ENCODE measurements around the gene KRTAP10-12. TPM values are rescaled to one million over a fixed set of nuclear protein-coding genes. Genes with fewer than 3 reads are reported as not detected.

The KRTAP10-12 gene
- total RNA-seq, 4 donors from 2014 or later, result not detected

GRCh38 chr21:44734026-44734745 is 37.2 kb downstream of the KRTAP10-12 start:
- TF ChIP-seq, protein P1, sequence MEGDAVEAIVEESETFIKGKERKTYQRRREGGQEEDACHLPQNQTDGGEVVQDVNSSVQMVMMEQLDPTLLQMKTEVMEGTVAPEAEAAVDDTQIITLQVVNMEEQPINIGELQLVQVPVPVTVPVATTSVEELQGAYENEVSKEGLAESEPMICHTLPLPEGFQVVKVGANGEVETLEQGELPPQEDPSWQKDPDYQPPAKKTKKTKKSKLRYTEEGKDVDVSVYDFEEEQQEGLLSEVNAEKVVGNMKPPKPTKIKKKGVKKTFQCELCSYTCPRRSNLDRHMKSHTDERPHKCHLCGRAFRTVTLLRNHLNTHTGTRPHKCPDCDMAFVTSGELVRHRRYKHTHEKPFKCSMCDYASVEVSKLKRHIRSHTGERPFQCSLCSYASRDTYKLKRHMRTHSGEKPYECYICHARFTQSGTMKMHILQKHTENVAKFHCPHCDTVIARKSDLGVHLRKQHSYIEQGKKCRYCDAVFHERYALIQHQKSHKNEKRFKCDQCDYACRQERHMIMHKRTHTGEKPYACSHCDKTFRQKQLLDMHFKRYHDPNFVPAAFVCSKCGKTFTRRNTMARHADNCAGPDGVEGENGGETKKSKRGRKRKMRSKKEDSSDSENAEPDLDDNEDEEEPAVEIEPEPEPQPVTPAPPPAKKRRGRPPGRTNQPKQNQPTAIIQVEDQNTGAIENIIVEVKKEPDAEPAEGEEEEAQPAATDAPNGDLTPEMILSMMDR (IDR thresholded peaks at IDR 0.05; ENCODE audit: low read depth), result no peak

- TF ChIP-seq, protein P1 (IDR thresholded peaks at IDR 0.05; ENCODE audit: low read depth), result no peak
Observed at GRCh38 chr21:44734841-44735240, 37.9 kb downstream of the KRTAP10-12 start.

GRCh38 chr21:44735821-44736220 is 38.8 kb downstream of the KRTAP10-12 start:
- TF ChIP-seq, protein P1 (IDR thresholded peaks at IDR 0.05; ENCODE audit: low read depth), result no peak

DNA sequence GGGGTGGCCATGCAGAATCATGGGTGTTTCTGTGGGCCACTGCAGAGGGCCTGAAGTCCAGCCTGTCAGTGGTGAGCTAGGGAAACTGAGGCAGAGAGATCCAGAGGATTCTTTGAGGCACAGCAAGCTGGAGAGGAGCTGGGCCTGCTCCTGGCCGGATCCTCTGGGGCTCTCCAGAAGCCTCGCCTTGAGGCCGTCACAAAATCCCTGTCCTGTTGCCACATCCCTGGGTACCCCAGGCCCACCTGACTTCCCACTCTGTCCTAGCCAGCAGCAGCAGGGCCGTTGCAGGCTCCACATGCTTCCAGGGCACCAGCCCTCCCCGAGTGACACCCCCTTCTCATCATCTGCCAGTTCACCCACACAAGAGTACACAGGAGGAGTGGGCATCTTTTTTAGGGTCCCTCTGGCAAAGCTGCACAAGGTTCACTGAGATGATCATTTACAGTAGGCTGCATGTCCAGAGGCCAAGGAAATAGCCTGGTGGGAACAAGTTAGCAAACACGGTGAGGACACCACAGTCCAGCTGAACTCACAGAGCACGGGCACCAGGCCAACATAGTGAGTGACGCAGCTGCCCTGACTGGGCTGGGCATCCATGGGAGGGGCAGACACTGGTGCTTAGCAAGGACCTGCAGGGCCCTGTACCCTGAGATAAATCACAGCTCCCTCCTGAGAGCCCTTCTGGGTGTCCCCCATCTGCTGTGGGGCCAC is 39.5 kb downstream of the KRTAP10-12 start:
- TF ChIP-seq, protein P1 (IDR thresholded peaks at IDR 0.05; ENCODE audit: low read depth), result no peak

- TF ChIP-seq, protein P1 (IDR thresholded peaks at IDR 0.05; ENCODE audit: low read depth), result no peak
Observed at GRCh38 chr21:44737706-44738354, 40.9 kb downstream of the KRTAP10-12 start.

GRCh38 chr21:44738621-44739020 is 41.6 kb downstream of the KRTAP10-12 start:
- TF ChIP-seq, protein P1 (IDR thresholded peaks at IDR 0.05; ENCODE audit: low read depth), result no peak

DNA sequence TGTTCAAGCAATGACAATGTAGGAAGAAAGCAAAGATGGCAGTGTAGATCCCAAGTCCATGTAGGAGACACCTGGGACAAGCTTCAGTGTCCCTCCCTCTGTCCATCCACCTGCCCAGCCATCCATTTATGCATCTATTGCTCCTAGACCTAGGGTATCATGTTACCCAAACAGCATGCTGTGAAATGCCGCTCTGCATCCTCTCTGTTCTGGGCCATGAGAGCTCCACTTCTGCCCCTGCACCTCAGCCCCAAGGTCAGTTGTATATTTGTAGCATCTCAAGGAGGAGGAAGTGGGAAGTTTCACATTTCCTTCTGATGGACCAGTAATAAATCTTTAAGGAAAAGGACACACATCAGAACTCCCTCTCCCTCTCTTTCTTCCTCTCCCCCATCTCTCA is 42.3 kb downstream of the KRTAP10-12 start:
- TF ChIP-seq, protein P1 (IDR thresholded peaks at IDR 0.05; ENCODE audit: low read depth), result no peak
